Measurements from ENCODE around the gene GARS1. TPM values are rescaled to one million over a fixed set of nuclear protein-coding genes. Genes with fewer than 3 reads are reported as not detected.

GARS1 gene
- total and polyA plus RNA-seq, 9 of the 15 experiments (the other 6 are each of a cell fraction or from before 2014, with no cell fraction given): 142 to 769 (median 272) TPM

DNA sequence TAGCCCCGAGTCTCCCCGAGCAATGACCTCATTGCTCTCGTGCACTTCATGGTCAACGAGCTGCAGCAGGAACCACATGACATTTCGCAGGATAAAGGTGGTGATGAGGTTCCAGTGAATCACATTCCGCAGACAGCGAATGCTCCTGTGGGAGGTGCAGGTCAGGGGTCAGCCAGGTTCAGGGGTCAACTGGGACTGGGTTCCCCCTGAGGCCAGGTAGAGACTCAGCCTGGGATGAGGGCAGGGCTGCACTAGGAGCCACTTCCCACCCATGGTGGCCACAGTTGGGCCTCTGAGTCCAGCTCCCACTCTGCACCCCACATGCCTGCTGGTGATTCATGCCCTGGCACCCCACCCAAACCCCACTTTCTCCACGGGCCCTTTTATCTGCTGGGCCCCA lies 70.4 kb downstream of the GARS1 start:
- POLR2A ChIA-PET: interaction anchor here (0.6 to 1.4 kb wide), 7 partner anchors 11 to 712 kb away, joined by 3 to 4 read pairs (median 3); no protein-coding TSS in a partner anchor
- Histone ChIP-seq H3K4me3 (no peak overlapping the region), H3K79me2 (ENCODE audit: control insufficient read depth, insufficient read depth, low read length) (no peaks in the 10 kb centered on the region), H3K9me1 (ENCODE audit: control insufficient read depth, insufficient read depth, low read length) (peaks cover 4% of the 10 kb centered on the region), H3K9ac (ENCODE audit: insufficient read depth in 1 of 2, low read depth in 2 of 2, low read length in 2 of 2) (no peak overlapping the region), H4K20me1 (replicated peaks; ENCODE audit: control insufficient read depth, insufficient read depth, low read length) (peaks cover 7% of the 10 kb centered on the region; the same call in 1 of the 2 replicates), H3K4me2 (ENCODE audit: insufficient read depth, low read length) (no peak overlapping the region), H2AFZ (ENCODE audit: low read depth, low read length) (no peak overlapping the region), H3K9me3 (replicated peaks; ENCODE audit: control insufficient read depth, insufficient read depth, low read depth, low read length) (no peaks in the 10 kb centered on the region), H3K36me3 (ENCODE audit: control insufficient read depth, insufficient read depth, low read length) (no peaks in the 10 kb centered on the region), H3K4me1 (replicated peaks in 1 of 2; ENCODE audit: control insufficient read depth in 2 of 2, insufficient read depth in 2 of 2, low read length in 2 of 2) (no peaks in the 10 kb centered on the region), H3K27ac (ENCODE audit: extremely low read depth, low read depth, low read length) (no peak overlapping the region), H3K27me3 (ENCODE audit: control insufficient read depth in 2 of 2, insufficient read depth in 2 of 2, low read length in 2 of 2) (peaks cover 3 to 56% of the 10 kb centered on the region in 2 experiments; a peak in 3 of 5 replicates)
- in situ Hi-C loops (cut with MboI): no loop called here
- CTCF ChIA-PET (ENCODE audit: low intra/inter-chr PET ratio): interaction anchor here (0.6 kb wide), 1 partner anchor 311 kb away, joined by 3 read pairs; no protein-coding TSS in a partner anchor
- BruUV-seq (replicated peaks): no TSS peak
- 0% methylated on average over 7 of the region's 8 CpGs for WGBS (ENCODE audit: insufficient coverage, low coverage, missing lambda C conversion rate)
- DNase-seq (ENCODE audit: extremely low read depth in 1 of 4, low spot score in 3 of 4) (no peak), FAIRE-seq (no peak), ATAC-seq (no peak)
- intact Hi-C loops (cut with micrococcal nuclease): no loop called here
- TF ChIP-seq SMAD4 (CRISPR knock-in tag; conservative IDR thresholded peaks at IDR 0.05) (no peak), NR2C1 (IDR thresholded peaks at IDR 0.05) (peak; percentile 69), NR2C1 (tag; IDR thresholded peaks at IDR 0.05) (peak; percentile 52; the same call in 1 of the 2 replicates), ATF7 (IDR thresholded peaks at IDR 0.05) (no peak), THAP12 (CRISPR knock-in tag; IDR thresholded peaks at IDR 0.05) (no peak), NR2C2 (CRISPR knock-in tag; IDR thresholded peaks at IDR 0.05) (no peak), NR2C2 (tag; IDR thresholded peaks at IDR 0.05) (peak; percentile 47)
- TF ChIP-seq, protein P1, sequence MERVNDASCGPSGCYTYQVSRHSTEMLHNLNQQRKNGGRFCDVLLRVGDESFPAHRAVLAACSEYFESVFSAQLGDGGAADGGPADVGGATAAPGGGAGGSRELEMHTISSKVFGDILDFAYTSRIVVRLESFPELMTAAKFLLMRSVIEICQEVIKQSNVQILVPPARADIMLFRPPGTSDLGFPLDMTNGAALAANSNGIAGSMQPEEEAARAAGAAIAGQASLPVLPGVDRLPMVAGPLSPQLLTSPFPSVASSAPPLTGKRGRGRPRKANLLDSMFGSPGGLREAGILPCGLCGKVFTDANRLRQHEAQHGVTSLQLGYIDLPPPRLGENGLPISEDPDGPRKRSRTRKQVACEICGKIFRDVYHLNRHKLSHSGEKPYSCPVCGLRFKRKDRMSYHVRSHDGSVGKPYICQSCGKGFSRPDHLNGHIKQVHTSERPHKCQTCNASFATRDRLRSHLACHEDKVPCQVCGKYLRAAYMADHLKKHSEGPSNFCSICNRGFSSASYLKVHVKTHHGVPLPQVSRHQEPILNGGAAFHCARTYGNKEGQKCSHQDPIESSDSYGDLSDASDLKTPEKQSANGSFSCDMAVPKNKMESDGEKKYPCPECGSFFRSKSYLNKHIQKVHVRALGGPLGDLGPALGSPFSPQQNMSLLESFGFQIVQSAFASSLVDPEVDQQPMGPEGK (CRISPR knock-in tag; IDR thresholded peaks at IDR 0.05; ENCODE audit: borderline replicate concordance): no peak
